ENCODE data around the gene CD1C. TPM values are rescaled to one million over a fixed set of nuclear protein-coding genes. Genes with fewer than 3 reads are reported as not detected.

CD1C gene
- polyA plus RNA-seq, 1 of the 3 experiments (the other 2 are of a cell fraction) = not detected

GRCh38 chr1:158246650-158247049, 43.1 kb upstream of the CD1C start:
- Histone ChIP-seq H3K4me1 (ENCODE audit: control insufficient read depth in 1 of 2, insufficient read depth in 2 of 2, low read depth in 1 of 2, low read length in 1 of 2) (no peaks in the 10 kb centered on the region), H2AFZ (ENCODE audit: low read depth) (no peak overlapping the region), H3F3A (replicated peaks; ENCODE audit: insufficient read depth) (no peaks in the 10 kb centered on the region), H3K36me3 (replicated peaks in 1 of 2; ENCODE audit: control insufficient read depth in 1 of 2, insufficient read depth in 2 of 2, low read length in 1 of 2) (no peaks in the 10 kb centered on the region), H3K79me2 (ENCODE audit: insufficient read depth) (no peaks in the 10 kb centered on the region), H3K9me3 (no peaks in the 10 kb centered on the region), H4K20me1 (ENCODE audit: insufficient read depth) (no peaks in the 10 kb centered on the region), H3K27ac (ENCODE audit: low read depth in 2 of 2, low read length in 1 of 2) (no peak overlapping the region), H3K4me2 (no peak overlapping the region), H3K9me2 (no peaks in the 10 kb centered on the region), H3K4me3 (ENCODE audit: low read depth in 2 of 2, low read length in 1 of 2) (no peak overlapping the region), H3K27me3 (ENCODE audit: insufficient read depth) (no peaks in the 10 kb centered on the region), H3K9ac (no peak overlapping the region)
- CTCF ChIA-PET = no interaction called here
- no peak for DNase-seq
- POLR2A ChIA-PET = no interaction called here
- 9% methylated on average over 7 of the region's 7 CpGs for WGBS (ENCODE audit: low lambda C conversion rate)
- no peak for TF ChIP-seq RFX5 (IDR thresholded peaks at IDR 0.05; ENCODE audit: low read length)
- TF ChIP-seq NRF1 (IDR thresholded peaks at IDR 0.05; ENCODE audit: low read depth, low read length) = no peak
- TF ChIP-seq NFIC (IDR thresholded peaks at IDR 0.05; ENCODE audit: borderline replicate concordance) = no peak
- TF ChIP-seq ZBTB33 (IDR thresholded peaks at IDR 0.05; ENCODE audit: borderline replicate concordance, low read depth) = no peak
- TF ChIP-seq TCF12 (IDR thresholded peaks at IDR 0.05) = no peak
- no peak for TF ChIP-seq CHD2 (IDR thresholded peaks at IDR 0.05; ENCODE audit: low read length, partially characterized antibody)
- TF ChIP-seq GATA2 (CRISPR knock-in tag; IDR thresholded peaks at IDR 0.05) = no peak
- no peak for TF ChIP-seq USF2 (IDR thresholded peaks at IDR 0.05; ENCODE audit: borderline replicate concordance, low read depth, low read length)
- TF ChIP-seq MAX (IDR thresholded peaks at IDR 0.05; ENCODE audit: low read depth) = no peak

GRCh38 chr1:158248118-158248517, 41.6 kb upstream of the CD1C start:
- H3K9ac ChIP-seq = no peak overlapping the region
- DNase-seq = no peak
- H3K4me2 ChIP-seq = no peak overlapping the region
- no peaks in the 10 kb centered on the region for H3F3A ChIP-seq (replicated peaks; ENCODE audit: insufficient read depth)
- H3K36me3 ChIP-seq (replicated peaks in 1 of 2; ENCODE audit: control insufficient read depth in 1 of 2, insufficient read depth in 2 of 2, low read length in 1 of 2) = no peaks in the 10 kb centered on the region
- no peak overlapping the region; the same call in 1 of the 2 replicates for H2AFZ ChIP-seq (ENCODE audit: low read depth)
- no peaks in the 10 kb centered on the region for H3K9me3 ChIP-seq
- H3K4me3 ChIP-seq (ENCODE audit: low read depth in 2 of 2, low read length in 1 of 2) = no peak overlapping the region
- H3K79me2 ChIP-seq (ENCODE audit: insufficient read depth) = no peaks in the 10 kb centered on the region
- ChIA-PET CTCF (interaction anchor here (1.8 kb wide), 1 partner anchor 44 kb away, joined by 8 read pairs; no protein-coding TSS in a partner anchor), POLR2A (no interaction called here)
- WGBS (ENCODE audit: low lambda C conversion rate) = 0% methylated on average over 3 of the region's 3 CpGs
- no peaks in the 10 kb centered on the region for H3K9me2 ChIP-seq
- no peak overlapping the region for H3K27ac ChIP-seq (ENCODE audit: low read depth in 2 of 2, low read length in 1 of 2)
- no peaks in the 10 kb centered on the region for H4K20me1 ChIP-seq (ENCODE audit: insufficient read depth)
- no peaks in the 10 kb centered on the region for H3K4me1 ChIP-seq (ENCODE audit: control insufficient read depth in 1 of 2, insufficient read depth in 2 of 2, low read depth in 1 of 2, low read length in 1 of 2)
- H3K27me3 ChIP-seq (ENCODE audit: insufficient read depth) = no peaks in the 10 kb centered on the region
- TF ChIP-seq SMC3 (IDR thresholded peaks at IDR 0.05; ENCODE audit: low read depth, low read length) = no peak
- no peak for TF ChIP-seq YY1 (IDR thresholded peaks at IDR 0.05; ENCODE audit: low read depth)
- TF ChIP-seq CHD2 (IDR thresholded peaks at IDR 0.05; ENCODE audit: low read length, partially characterized antibody) = no peak
- no peak for TF ChIP-seq FOXM1 (IDR thresholded peaks at IDR 0.05; ENCODE audit: low read depth)
- no peak for TF ChIP-seq POLR2AphosphoS5 (IDR thresholded peaks at IDR 0.05; ENCODE audit: low read depth, low read length)
- TF ChIP-seq RCOR1 (IDR thresholded peaks at IDR 0.05; ENCODE audit: low read length) = no peak
- TF ChIP-seq USF1 (IDR thresholded peaks at IDR 0.05; ENCODE audit: borderline replicate concordance, low read depth) = no peak
- no peak for TF ChIP-seq TAF1 (IDR thresholded peaks at IDR 0.05; ENCODE audit: borderline replicate concordance, low read depth, low read length)
- no peak for TF ChIP-seq ELF1 (IDR thresholded peaks at IDR 0.05)
- no peak for TF ChIP-seq GATA2 (CRISPR knock-in tag; IDR thresholded peaks at IDR 0.05)
- TF ChIP-seq USF2 (IDR thresholded peaks at IDR 0.05; ENCODE audit: borderline replicate concordance, low read depth, low read length) = no peak
- no peak for TF ChIP-seq RAD21 (IDR thresholded peaks at IDR 0.05; ENCODE audit: low read length)
- TF ChIP-seq REST (IDR thresholded peaks at IDR 0.05; ENCODE audit: low read depth, low read length) = no peak
- no peak for TF ChIP-seq NRF1 (IDR thresholded peaks at IDR 0.05; ENCODE audit: low read depth, low read length)
- TF ChIP-seq MEF2A (IDR thresholded peaks at IDR 0.05; ENCODE audit: borderline replicate concordance, low read depth) = no peak
- TF ChIP-seq SIN3A (IDR thresholded peaks at IDR 0.05; ENCODE audit: borderline replicate concordance, low read depth, low read length) = no peak

All from SK-N-SH (cell line).